ENCODE data around the gene GALNT9. TPM values are rescaled to one million over a fixed set of nuclear protein-coding genes. Genes with fewer than 3 reads are reported as not detected.

The GALNT9 gene
- total and polyA plus RNA-seq, 8 donors, result 0.17 to 5.0 (median 2.8) TPM; not detected in 1

- Histone ChIP-seq H3K36me3 (no peaks in the 10 kb centered on the region), H3K4me3 (no peak overlapping the region), H3K9me3 (no peaks in the 10 kb centered on the region), H3K27ac (no peak overlapping the region), H3K4me1 (no peaks in the 10 kb centered on the region), H3K27me3 (peaks cover 0 to 59% of the 10 kb centered on the region in 2 donors)
- TF ChIP-seq CTCF (IDR thresholded peaks at IDR 0.05), result no peak
- ATAC-seq, result no peak
- intact Hi-C loops (cut with DNase I), result no loop called here
- DNase-seq, result peak in 1 of 4 donors; percentile 75
Observed at GRCh38 chr12:132216354-132216987, 112.9 kb downstream of the GALNT9 start.

DNA sequence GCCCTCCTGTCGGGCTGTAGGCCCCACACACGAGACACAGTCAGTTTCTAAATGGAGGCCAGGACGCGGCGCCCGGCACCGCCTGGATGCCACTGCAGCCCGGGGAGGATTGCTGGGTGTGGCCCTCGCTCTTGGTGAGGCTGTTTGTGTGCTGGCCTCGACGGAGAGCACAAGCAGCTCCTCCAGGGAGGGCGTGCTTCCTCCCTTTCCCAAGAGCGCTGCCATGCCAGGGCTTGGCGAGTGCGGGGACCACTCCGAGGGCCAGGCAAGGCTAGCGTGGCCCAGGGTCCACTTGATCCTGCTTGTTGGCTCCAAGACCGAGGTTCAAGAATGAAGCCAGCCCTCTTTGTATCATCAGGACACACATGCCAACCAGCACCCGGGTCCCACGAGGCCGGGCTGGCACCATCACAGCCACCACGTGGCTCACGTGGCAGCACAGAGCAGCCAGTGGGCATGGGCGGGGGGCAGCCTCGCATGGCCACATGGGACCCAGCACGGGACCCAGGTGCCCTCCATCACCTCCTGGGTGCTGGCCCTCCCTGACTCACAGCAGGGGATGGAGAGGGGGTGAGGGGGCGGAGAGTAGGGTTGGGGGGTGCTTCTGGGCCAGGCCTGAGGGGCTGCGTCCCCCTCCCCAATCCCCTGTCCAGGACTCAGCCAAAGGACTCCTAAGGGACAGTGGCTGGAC lies 113.9 kb downstream of the GALNT9 start:
- H3K9me3 ChIP-seq, result no peaks in the 10 kb centered on the region
- H3K36me3 ChIP-seq, result no peaks in the 10 kb centered on the region
- peaks cover 0 to 59% of the 10 kb centered on the region in 2 donors for H3K27me3 ChIP-seq
- ATAC-seq, result no peak
- no peak overlapping the region for H3K4me3 ChIP-seq
- peak in 1 of 4 donors; percentile 62 for DNase-seq
- H3K4me1 ChIP-seq, result no peaks in the 10 kb centered on the region
- intact Hi-C loops (cut with DNase I), result no loop called here
- H3K27ac ChIP-seq, result no peak overlapping the region
- TF ChIP-seq CTCF (IDR thresholded peaks at IDR 0.05), result no peak

DNA sequence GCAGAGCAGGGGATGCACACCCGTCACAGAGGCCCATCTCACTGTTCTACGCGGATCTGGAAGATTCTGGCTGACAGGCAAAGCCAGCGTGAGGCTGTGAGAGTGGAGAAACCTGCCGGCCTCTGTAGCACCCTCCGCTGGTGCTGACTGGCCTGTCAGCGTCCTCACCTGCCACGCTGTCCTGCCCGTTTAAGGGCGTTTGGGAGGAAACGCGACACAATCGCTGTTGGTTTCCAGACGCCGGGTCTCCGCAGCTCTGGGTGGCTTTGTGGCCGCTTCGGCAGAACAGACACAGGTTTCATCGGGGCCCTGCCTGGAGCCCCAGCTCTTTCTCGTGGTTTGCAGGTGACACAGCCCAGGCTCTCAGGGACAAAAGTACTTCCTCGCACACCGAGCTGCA lies 114.5 kb downstream of the GALNT9 start:
- Histone ChIP-seq H3K36me3 (no peaks in the 10 kb centered on the region), H3K27me3 (peaks cover 0 to 54% of the 10 kb centered on the region in 2 donors), H3K4me3 (no peak overlapping the region), H3K27ac (no peak overlapping the region), H3K9me3 (no peaks in the 10 kb centered on the region), H3K4me1 (no peaks in the 10 kb centered on the region)
- ATAC-seq (no peak), DNase-seq (peak in 1 of 4 donors; percentile 69)
- no peak for TF ChIP-seq CTCF (IDR thresholded peaks at IDR 0.05)
- intact Hi-C loops (cut with DNase I), result no loop called here

DNA sequence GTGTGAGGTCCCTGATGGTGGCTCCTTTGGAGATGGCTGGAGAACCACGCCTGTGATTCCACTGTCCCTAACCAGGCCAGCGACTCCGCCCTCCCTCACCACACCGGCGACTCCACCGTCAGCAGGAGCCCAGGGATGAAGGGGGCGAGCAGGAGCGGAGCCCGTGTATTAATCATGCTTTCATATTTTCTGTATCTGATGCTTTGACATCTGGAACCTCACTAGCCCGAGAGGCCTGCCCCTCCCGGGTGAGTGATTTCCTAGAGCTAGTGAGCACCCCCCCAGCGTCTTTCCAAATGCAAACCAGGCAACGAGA lies 115.3 kb downstream of the GALNT9 start:
- H3K9me3 ChIP-seq, result no peaks in the 10 kb centered on the region
- intact Hi-C loops (cut with DNase I), result no loop called here
- H3K36me3 ChIP-seq, result no peaks in the 10 kb centered on the region
- no peak for ATAC-seq
- no peak overlapping the region for H3K4me3 ChIP-seq
- H3K4me1 ChIP-seq, result no peaks in the 10 kb centered on the region
- no peak for TF ChIP-seq CTCF (IDR thresholded peaks at IDR 0.05)
- H3K27ac ChIP-seq, result no peak overlapping the region
- peak in 1 of 4 donors; percentile 63 for DNase-seq
- peaks cover 0 to 46% of the 10 kb centered on the region in 2 donors for H3K27me3 ChIP-seq

- Histone ChIP-seq H3K27ac (no peak overlapping the region), H3K4me3 (no peak overlapping the region), H3K36me3 (no peaks in the 10 kb centered on the region), H3K9me3 (peaks cover 0 to 3% of the 10 kb centered on the region in 2 donors), H3K4me1 (no peaks in the 10 kb centered on the region), H3K27me3 (peaks cover 0 to 40% of the 10 kb centered on the region in 2 donors)
- intact Hi-C loops (cut with DNase I), result no loop called here
- DNase-seq (peak in 1 of 4 donors; percentile 61), ATAC-seq (no peak)
- no peak for TF ChIP-seq CTCF (IDR thresholded peaks at IDR 0.05)
Observed at GRCh38 chr12:132213359-132214160, 115.8 kb downstream of the GALNT9 start.

Data from left lung (tissue), 10 donors.